ENCODE data around the gene GLS. TPM values are rescaled to one million over a fixed set of nuclear protein-coding genes. Genes with fewer than 3 reads are reported as not detected.
"Not testable (repeated sequence)": the region's sequence is repeated elsewhere in the genome, so short reads cannot be mapped to it uniquely, and the experiment has no call there.

GLS gene
- total RNA-seq, 1 donor from 2014 or later: 188 TPM

DNA sequence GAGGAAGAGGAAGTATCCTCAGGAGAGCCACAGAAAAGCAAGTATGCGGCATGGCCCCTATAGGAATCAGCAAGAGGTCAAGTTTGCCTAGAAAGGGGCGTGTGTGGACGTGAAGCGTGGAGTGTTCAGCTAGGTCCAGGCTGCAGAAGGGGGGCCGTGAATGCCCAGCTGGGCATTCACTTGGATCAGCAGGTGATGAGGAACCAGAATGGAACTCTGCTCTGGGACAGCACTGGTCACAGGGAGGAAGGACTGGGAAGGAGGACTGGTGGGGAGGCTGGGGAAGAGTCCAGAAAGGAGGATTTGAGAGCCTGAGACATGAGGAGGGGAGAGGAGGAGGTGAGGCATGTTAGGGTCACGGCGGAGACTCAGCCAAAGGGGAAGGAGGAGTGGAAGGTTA is 113.5 kb downstream of the GLS start:
- DNase-seq (ENCODE audit: low spot score): no peak

GRCh38 chr2:190995315-190995714 is 114.7 kb downstream of the GLS start:
- DNase-seq (ENCODE audit: low spot score): not testable (repeated sequence)

DNA sequence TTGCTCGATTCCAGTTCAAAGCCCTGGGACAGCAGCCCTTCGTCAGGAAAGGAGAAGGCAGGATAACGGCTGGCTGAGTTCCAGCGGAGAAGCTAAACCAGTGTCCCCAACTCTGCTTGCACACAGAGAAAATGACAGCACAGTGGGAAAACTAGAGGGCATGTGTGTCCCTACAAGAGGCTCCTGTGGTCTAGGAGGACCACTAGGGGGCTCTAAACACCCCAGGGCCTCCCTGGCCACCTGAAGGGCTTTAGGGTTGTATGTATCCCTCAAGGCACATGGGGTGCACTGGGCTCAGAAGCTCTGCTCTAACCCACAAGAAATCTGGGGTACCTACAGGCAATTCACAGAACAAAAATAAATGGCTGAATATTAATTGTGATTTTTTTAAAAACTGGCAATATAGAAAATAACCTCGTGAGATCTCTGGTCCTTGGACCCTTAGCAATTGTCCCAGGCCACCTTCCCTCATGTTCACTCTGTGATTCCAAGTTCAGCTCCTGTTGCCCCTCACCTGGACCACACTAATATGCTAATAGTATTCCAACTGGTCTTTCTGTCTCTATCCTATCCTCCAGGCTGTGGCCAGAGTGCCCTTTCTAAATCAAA is 115.8 kb downstream of the GLS start:
- no peak for DNase-seq (ENCODE audit: low spot score)

- no peak for DNase-seq (ENCODE audit: low spot score)
These were observed 116.3 kb downstream of the GLS start for GRCh38 chr2:190996947-190997346.

GRCh38 chr2:190997526-190998113 is 117.0 kb downstream of the GLS start:
- no peak for DNase-seq (ENCODE audit: low spot score)

GRCh38 chr2:190999058-190999457 is 118.4 kb downstream of the GLS start:
- no peak for DNase-seq (ENCODE audit: low spot score)

- DNase-seq (ENCODE audit: low spot score): no peak
These were observed 119.5 kb downstream of the GLS start for GRCh38 chr2:190999949-191000665.

DNA sequence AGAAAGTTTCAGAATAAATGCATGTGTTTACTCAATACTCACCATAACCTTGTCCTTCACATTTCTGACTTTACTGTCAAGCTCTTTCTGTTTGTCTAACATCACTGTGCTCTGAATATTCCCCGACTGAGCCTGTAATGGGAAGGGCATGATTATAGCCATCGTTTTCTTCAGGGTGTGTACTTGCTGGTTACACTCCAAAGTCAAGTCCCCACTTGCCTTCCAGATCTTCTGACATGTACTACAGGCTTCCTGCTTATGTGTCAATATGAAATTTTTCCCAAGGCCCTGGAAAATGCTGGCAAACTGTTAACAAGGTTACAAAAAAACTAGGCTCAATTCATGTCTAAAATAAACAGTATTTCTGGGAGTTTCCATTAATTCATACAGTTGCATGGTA is 120.4 kb downstream of the GLS start:
- DNase-seq (ENCODE audit: low spot score): no peak

GRCh38 chr2:191001624-191002023 is 121.0 kb downstream of the GLS start:
- DNase-seq (ENCODE audit: low spot score): no peak

GRCh38 chr2:191003405-191004309 is 123.0 kb downstream of the GLS start:
- DNase-seq (ENCODE audit: low spot score): no peak

DNA sequence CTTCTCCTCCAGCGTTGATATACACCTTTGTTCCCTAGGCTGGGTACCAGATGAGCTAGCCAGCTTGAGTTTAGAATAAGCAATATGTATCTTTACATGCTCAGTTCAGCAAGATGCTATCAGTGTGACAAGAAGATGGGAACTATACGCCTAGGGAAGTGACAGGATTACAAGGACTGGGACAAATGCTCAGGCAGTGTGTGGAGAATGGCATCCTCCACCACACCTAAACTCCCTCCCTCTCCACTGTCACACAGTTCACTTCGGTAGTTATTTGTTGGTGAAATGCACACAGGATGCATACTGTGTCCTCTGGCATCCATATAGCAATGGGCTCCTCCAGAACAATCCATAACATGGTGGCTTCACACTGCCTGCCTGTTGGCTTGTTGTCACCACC is 125.7 kb downstream of the GLS start:
- DNase-seq (ENCODE audit: low spot score): no peak

GRCh38 chr2:191006997-191007783 is 126.6 kb downstream of the GLS start:
- no peak for DNase-seq (ENCODE audit: low spot score)

DNA sequence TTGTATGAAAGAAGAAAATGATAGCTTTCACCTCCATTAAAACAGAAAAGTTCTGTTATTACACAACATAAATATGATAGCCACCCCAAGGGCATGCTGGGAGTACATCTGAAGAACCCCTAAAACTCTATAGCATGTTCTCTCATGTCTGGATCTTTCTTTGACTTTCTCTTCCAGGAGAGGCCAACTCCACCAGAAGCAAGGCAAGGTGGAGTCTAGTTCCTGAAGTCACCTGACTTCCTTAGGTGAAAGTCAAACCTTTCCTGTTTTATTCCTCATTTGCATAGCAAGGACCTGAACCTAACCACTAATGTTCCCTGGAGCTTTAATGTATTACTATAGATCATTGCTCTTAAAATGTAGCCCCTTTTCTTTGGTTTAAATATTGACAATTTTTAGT is 127.7 kb downstream of the GLS start:
- no peak for DNase-seq (ENCODE audit: low spot score)

GRCh38 chr2:191009541-191010374 is 129.1 kb downstream of the GLS start:
- DNase-seq (ENCODE audit: low spot score): no peak

DNA sequence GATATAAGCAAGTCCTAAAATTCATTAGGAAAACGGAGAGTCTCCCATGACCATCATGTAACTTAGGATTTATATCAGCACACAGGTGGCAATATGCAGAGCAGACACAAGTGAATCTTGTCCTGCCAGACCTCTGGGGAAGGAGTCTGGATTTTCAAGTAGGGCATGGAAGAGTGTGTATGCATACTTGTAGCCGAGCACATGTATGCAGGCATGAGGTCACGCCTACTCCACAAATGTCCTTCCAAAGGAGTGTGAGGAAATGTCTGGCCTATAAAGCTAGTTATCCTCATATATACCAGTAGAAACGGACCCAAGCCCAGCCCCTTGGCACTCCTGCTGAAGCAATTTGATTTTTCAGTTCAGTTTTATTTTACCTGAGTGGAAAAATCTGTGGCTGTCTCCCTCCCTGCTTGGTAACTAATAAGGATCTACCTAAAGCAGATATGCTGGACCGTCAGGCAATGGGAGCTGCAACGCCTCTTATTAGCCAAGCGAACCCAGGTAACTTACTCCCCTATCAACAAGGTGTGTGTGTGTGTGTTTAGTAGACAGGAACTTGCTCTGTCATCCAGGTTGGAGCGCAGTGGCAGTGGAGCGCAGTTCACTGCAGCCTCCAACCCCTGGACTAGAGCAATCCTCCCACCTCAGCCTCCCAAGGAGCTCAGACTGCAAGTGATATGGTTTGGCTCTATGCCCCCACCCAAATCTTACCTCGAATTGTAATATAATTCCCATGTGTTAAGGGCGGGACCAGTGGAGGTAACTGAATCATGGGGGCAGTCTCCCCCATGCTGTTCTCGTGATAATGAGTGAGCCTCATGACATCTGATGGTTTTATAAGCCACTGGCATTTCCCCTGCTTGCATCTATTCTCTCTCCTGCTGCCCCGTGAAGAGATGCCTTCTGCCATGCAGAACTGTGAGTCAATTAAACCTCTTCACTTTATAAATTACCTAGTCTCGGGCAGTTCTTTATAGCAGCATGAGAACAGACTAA is 130.6 kb downstream of the GLS start:
- no peak for DNase-seq (ENCODE audit: low spot score)

- DNase-seq (ENCODE audit: low spot score): no peak
These were observed 131.7 kb downstream of the GLS start for GRCh38 chr2:191012346-191012745.

GRCh38 chr2:191012845-191013681 is 132.4 kb downstream of the GLS start:
- no peak for DNase-seq (ENCODE audit: low spot score)

DNA sequence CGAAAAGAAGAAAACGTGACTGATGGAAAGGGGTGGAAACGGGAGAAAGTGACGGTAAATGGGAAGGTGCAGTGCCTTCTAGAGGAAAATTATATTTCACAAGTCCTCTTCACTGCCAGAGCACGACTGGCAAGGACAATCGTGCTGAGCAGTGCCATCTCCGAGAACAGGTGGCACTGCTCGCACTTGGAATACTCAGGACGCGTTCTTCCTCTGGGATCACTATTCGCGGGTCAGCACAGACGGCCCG is 133.0 kb downstream of the GLS start:
- no peak for DNase-seq (ENCODE audit: low spot score)

Measured in mucosa of gallbladder (tissue), 1 donor.